Prostate gland (tissue), 2 donors: ENCODE data around the gene SMIM38. TPM values are rescaled to one million over a fixed set of nuclear protein-coding genes. Genes with fewer than 3 reads are reported as not detected.
"Not testable (repeated sequence)": the region's sequence is repeated elsewhere in the genome, so short reads cannot be mapped to it uniquely, and the experiment has no call there.

Source experiments
- DNase-seq: peaks from one replicate; pipeline ENCODE4 v3.0.0-alpha.2; 2019; ENCODE audit warnings: low spot score
- H3K27ac ChIP-seq, 2 donors: fragments of 200-600 bp; sonication (generic); 2 replicates each; pipeline ENCODE4 v1.5.1; 2017 to 2019
- H3K27me3 ChIP-seq: fragments of 200-600 bp; sonication (generic); replicated peaks from 2 replicates; pipeline ENCODE4 v1.5.1; 2019; ENCODE audit not compliant: insufficient read depth
- H3K36me3 ChIP-seq, 2 donors: fragments of 200-600 bp; sonication (generic); 1 replicate in 1 of 2; 2 replicates in 1 of 2; pipeline versions ENCODE4 v1.5.1 to v1.8.1; 2017 to 2019
- H3K4me1 ChIP-seq: fragments of 200-600 bp; sonication (generic); replicated peaks from 2 replicates; pipeline ENCODE4 v1.5.1; 2019
- H3K4me3 ChIP-seq, 2 donors: fragments of 200-600 bp; sonication (generic); 2 replicates each; pipeline ENCODE4 v1.5.1; 2017 to 2019
- H3K9me3 ChIP-seq: fragments of 200-600 bp; sonication (generic); 2 replicates; pipeline ENCODE4 v1.5.1; 2017
- CTCF ChIP-seq, 4 experiments: fragments of 200-600 bp in 2 of 4; fragments of 450-650 bp in 2 of 4; sonication (generic) in 2 of 4; IDR thresholded peaks; 1 replicate in 3 of 4; 2 replicates in 1 of 4; pipeline ENCODE4 v1.5.1; 2016 to 2019; ENCODE audit warnings: antibody characterized with exemption in 4 of 4, mild to moderate bottlenecking in 2 of 4, moderate library complexity in 2 of 4
- POLR2A ChIP-seq: fragments of 450-650 bp; IDR thresholded peaks from one replicate; pipeline ENCODE4 v1.6.1; 2016; ENCODE audit warnings: antibody characterized with exemption, mild to moderate bottlenecking
- POLR2AphosphoS5 ChIP-seq: sonication (generic); formaldehyde crosslinking; IDR thresholded peaks from one replicate; pipeline ENCODE4 v1.6.1; 2017; ENCODE audit warnings: antibody characterized with exemption
- WGBS: methylation state at CpG from one replicate; pipeline ENCODE4 v1.1.5; 2018; 5-methylcytosine and 5-hydroxymethylcytosine counted together
- intact Hi-C: fragments of 100-400 bp; cut with DNase I; formaldehyde crosslinking; loops from one replicate; pipeline ENCODE4 v1.14.2; 2022
- total RNA-seq, 2 donors: library from RNA; depleted of rRNA; stranded (reverse); fragments of >200 nt; gene quantifications; one replicate each; pipeline ENCODE4 v1.1.0, GENCODE V29; 2016

Gene SMIM38
- total RNA-seq, 2 donors from 2014 or later = 2.8 to 3.9 TPM

GRCh38 chr11:69134957-69135356 is 20.8 kb upstream of the SMIM38 start:
- Histone ChIP-seq H3K36me3 (no peaks in the 10 kb centered on the region), H3K4me1 (no peaks in the 10 kb centered on the region), H3K9me3 (no peaks in the 10 kb centered on the region), H3K27me3 (no peaks in the 10 kb centered on the region), H3K27ac (no peak overlapping the region), H3K4me3 (no peak overlapping the region)
- TF ChIP-seq POLR2A (no peak), POLR2AphosphoS5 (no peak)
- intact Hi-C loops = no loop called here
- 72% methylated on average over 8 of the region's 8 CpGs for WGBS
- DNase-seq = no peak

GRCh38 chr11:69135420-69136363 is 20.0 kb upstream of the SMIM38 start:
- TF ChIP-seq CTCF (IDR thresholded peaks at IDR 0.05) (no peak), POLR2AphosphoS5 (no peak), POLR2A (no peak)
- no peak for DNase-seq
- intact Hi-C loops = no loop called here
- WGBS = 79% methylated on average over 14 of the region's 14 CpGs
- Histone ChIP-seq H3K27me3 (no peaks in the 10 kb centered on the region), H3K27ac (no peak overlapping the region), H3K36me3 (no peaks in the 10 kb centered on the region), H3K9me3 (no peaks in the 10 kb centered on the region), H3K4me1 (no peaks in the 10 kb centered on the region), H3K4me3 (no peak overlapping the region)

DNA sequence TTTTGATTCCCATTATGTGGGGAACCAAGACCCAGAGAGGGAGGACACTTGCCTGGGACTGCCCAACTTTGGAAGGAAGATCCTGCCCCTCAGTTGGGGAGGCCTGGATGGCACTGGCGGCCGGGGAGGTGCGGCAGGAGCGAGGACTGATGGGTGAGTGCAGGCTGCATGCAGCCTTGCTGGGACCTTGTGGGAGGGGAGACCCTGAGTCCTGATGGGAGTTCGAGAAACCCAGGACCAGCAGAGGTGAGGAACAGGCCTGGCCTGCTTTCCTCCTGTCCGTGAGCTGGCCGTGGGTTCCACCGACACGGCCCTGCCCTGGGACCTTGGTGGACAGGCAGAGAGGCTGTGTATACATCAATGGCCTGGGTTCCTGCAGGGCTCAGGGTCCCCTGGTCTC is 19.3 kb upstream of the SMIM38 start:
- no peak for DNase-seq
- intact Hi-C loops = no loop called here
- H3K27me3 ChIP-seq = no peaks in the 10 kb centered on the region
- TF ChIP-seq POLR2AphosphoS5 = no peak
- TF ChIP-seq CTCF (IDR thresholded peaks at IDR 0.05) = no peak
- TF ChIP-seq POLR2A = no peak
- H3K4me1 ChIP-seq = no peaks in the 10 kb centered on the region
- WGBS = 100% methylated on average over 6 of the region's 9 CpGs
- H3K4me3 ChIP-seq = no peak overlapping the region
- no peaks in the 10 kb centered on the region for H3K9me3 ChIP-seq
- H3K36me3 ChIP-seq = no peaks in the 10 kb centered on the region
- H3K27ac ChIP-seq = no peak overlapping the region

- no peak for DNase-seq
- no peaks in the 10 kb centered on the region for H3K27me3 ChIP-seq
- WGBS = 92% methylated on average over 8 of the region's 8 CpGs
- no peak overlapping the region for H3K27ac ChIP-seq
- no peaks in the 10 kb centered on the region for H3K9me3 ChIP-seq
- no peak overlapping the region for H3K4me3 ChIP-seq
- intact Hi-C loops = no loop called here
- no peaks in the 10 kb centered on the region for H3K4me1 ChIP-seq
- H3K36me3 ChIP-seq = no peaks in the 10 kb centered on the region
- TF ChIP-seq POLR2A (no peak), POLR2AphosphoS5 (no peak), CTCF (IDR thresholded peaks at IDR 0.05) (no peak)
These were observed 18.4 kb upstream of the SMIM38 start for GRCh38 chr11:69137151-69137844.

- Histone ChIP-seq H3K4me3 (no peak overlapping the region), H3K4me1 (no peaks in the 10 kb centered on the region), H3K9me3 (no peaks in the 10 kb centered on the region), H3K27ac (no peak overlapping the region), H3K36me3 (no peaks in the 10 kb centered on the region), H3K27me3 (no peaks in the 10 kb centered on the region)
- intact Hi-C loops = no loop called here
- 74% methylated on average over 3 of the region's 3 CpGs for WGBS
- no peak for TF ChIP-seq CTCF (IDR thresholded peaks at IDR 0.05)
- no peak for TF ChIP-seq POLR2AphosphoS5
- TF ChIP-seq POLR2A = no peak
- no peak for DNase-seq
These were observed 17.5 kb upstream of the SMIM38 start for GRCh38 chr11:69138265-69138664.

DNA sequence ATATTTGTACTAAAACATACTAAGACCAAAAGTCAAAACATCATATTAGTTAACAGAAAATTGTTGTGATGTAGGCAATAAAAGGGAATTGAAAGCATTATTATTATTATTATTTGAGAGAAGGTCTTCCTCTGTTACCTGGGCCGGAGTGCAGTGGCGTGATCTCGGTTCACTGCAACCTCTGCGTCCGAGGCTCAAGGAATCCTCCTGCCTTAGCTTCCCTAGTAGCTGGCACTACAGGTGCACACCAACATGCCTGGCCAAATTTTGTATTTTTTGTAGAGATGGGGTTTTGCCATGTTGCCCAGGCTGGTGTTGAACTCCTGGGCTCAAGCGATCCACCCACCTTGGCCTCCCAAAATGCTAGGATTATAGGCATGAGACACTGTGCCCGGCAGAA is 15.6 kb upstream of the SMIM38 start:
- intact Hi-C loops, H3K4me1 ChIP-seq, DNase-seq, H3K36me3 ChIP-seq, H3K27ac ChIP-seq, H3K9me3 ChIP-seq, H3K4me3 ChIP-seq, H3K27me3 ChIP-seq: not testable (repeated sequence)
- 90% methylated on average over 7 of the region's 7 CpGs for WGBS
